ENCODE data around the gene HS3ST1.

DNA sequence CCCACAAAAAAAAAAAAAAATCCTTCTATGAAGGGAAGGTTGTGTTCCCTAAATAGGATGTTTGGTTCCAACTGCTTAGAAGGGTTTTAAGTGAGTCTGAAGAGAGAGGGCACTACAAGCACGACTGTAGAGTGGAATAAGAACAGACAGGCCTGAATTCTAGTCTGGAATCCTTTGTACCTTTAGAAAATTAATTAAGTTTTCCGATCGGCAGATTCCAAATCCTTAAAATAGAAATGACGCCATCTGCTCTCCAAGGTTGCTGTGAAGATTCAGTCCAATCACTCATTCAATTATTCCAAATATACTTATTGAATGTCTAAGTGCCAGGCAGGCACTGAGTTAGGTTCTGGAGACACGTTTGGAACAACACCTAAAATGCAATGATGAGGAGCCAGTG, 3.8 kb downstream of the HS3ST1 start:
- TF ChIP-seq, protein P1, sequence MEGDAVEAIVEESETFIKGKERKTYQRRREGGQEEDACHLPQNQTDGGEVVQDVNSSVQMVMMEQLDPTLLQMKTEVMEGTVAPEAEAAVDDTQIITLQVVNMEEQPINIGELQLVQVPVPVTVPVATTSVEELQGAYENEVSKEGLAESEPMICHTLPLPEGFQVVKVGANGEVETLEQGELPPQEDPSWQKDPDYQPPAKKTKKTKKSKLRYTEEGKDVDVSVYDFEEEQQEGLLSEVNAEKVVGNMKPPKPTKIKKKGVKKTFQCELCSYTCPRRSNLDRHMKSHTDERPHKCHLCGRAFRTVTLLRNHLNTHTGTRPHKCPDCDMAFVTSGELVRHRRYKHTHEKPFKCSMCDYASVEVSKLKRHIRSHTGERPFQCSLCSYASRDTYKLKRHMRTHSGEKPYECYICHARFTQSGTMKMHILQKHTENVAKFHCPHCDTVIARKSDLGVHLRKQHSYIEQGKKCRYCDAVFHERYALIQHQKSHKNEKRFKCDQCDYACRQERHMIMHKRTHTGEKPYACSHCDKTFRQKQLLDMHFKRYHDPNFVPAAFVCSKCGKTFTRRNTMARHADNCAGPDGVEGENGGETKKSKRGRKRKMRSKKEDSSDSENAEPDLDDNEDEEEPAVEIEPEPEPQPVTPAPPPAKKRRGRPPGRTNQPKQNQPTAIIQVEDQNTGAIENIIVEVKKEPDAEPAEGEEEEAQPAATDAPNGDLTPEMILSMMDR (conservative IDR thresholded peaks at IDR 0.05; ENCODE audit: low read length), result no peak
- TF ChIP-seq EZH2phosphoT487 (IDR thresholded peaks at IDR 0.05; ENCODE audit: borderline replicate concordance), result no peak

Measured in Loucy (cell line).